ENCODE measurements around the gene TNRC6C.
"Not testable (repeated sequence)": the region's sequence is repeated elsewhere in the genome, so short reads cannot be mapped to it uniquely, and the experiment has no call there.

Gene TNRC6C

DNA sequence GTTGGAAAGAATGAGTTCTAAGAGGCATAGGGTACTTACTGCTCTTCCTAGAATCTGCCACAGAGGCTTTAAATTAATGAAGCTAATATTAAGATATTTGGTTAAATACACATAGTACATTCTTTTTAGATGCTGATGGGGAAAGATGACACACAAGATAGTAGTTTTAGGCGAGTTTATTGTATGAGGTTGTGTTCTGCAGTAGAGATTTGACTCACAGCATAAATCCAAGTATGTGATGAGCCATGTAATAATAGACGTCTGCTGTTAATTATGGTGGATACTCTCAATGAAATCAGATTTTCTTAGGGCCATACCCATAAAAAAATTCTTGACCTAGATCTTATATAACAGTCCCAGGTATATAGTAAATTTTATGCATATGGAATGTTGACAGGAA is 8.0 kb downstream of the TNRC6C start:
- DNase-seq (ENCODE audit: low spot score): no peak

GRCh38 chr17:77968788-77969187 is 10.3 kb downstream of the TNRC6C start:
- no peak for DNase-seq (ENCODE audit: low spot score)

- DNase-seq (ENCODE audit: low spot score): not testable (repeated sequence)
Measured at GRCh38 chr17:77972271-77972670, 13.8 kb downstream of the TNRC6C start.

- no peak for DNase-seq (ENCODE audit: low spot score)
Measured at GRCh38 chr17:77973953-77974352, 15.4 kb downstream of the TNRC6C start.

DNA sequence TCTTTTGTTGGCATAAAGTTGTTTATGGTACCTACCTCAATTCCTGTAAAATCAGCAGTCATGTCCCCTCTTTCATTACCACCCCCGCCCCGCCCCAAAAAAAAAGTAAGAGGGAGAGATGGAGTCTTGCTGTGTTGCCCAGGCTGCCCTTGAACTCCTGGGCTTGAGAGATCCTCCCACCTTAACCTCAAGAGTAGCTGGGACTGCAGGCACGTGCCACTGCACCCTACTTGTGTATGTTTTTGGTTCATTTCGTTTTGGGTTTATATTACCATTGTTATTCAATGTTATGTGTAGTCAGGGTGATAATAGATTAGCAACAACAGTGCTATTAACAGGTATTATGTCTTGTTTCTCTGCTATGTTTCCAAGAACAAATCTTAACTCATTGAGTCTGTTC is 15.9 kb downstream of the TNRC6C start:
- no peak for DNase-seq (ENCODE audit: low spot score)

GRCh38 chr17:77982430-77982829 is 23.9 kb downstream of the TNRC6C start:
- DNase-seq (ENCODE audit: low spot score): not testable (repeated sequence)

DNA sequence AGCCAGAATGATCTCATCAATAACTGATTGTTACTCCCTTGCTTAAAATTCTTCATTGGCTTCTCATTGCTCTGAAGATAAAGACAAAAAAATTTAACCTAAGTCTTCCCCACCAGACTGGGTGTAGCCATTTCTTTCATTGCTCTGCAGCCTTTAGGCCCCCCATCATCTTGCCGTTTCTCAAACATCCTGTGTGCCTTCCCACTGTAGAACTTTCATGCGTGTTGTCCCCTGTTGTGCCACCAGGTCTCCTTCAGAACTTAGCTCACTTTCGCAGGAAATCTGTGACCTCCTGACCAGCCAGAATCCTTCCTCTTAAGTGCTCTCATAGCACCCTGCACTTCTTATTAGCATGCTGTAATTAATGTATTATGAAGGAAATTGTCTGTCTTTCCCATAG is 31.8 kb downstream of the TNRC6C start:
- no peak for DNase-seq (ENCODE audit: low spot score)

- not testable (repeated sequence) for DNase-seq (ENCODE audit: low spot score)
Measured at GRCh38 chr17:77993735-77994134, 35.2 kb downstream of the TNRC6C start.

DNA sequence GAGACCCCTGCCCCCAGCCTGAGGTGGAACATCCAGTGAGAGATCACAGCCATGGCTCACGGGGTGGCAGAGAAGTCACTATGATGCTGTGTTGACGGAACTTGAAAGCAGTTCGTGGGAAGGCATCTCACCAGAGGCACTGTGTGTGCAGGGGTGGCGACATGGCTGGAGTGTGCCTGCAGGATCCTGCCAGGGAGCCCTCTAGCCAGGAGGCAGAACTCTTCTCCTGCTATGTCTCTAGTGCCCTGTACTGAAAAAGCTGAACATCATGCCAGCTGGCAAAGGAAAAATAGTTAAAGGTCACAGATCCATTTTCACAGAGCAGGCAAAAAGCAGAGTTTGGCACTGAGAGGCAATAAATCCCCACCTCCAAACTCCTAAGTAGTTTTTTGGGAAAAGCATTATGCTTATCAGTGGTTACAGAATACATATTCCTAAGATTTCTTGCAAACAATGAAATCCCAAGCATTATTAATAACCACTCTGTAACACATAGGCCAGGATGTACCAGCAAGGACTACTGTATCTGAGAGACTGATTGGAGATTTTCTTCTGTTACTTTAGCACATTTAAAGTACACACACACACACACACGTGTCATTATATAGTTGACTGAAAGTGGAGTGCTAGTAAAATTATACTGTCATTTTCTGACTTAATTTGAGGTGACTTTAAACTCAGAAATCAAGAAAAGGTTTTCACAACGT is 36.8 kb downstream of the TNRC6C start:
- DNase-seq (ENCODE audit: low spot score): peak; percentile 29

GRCh38 chr17:77996256-77996655 is 37.8 kb downstream of the TNRC6C start:
- no peak for DNase-seq (ENCODE audit: low spot score)

DNA sequence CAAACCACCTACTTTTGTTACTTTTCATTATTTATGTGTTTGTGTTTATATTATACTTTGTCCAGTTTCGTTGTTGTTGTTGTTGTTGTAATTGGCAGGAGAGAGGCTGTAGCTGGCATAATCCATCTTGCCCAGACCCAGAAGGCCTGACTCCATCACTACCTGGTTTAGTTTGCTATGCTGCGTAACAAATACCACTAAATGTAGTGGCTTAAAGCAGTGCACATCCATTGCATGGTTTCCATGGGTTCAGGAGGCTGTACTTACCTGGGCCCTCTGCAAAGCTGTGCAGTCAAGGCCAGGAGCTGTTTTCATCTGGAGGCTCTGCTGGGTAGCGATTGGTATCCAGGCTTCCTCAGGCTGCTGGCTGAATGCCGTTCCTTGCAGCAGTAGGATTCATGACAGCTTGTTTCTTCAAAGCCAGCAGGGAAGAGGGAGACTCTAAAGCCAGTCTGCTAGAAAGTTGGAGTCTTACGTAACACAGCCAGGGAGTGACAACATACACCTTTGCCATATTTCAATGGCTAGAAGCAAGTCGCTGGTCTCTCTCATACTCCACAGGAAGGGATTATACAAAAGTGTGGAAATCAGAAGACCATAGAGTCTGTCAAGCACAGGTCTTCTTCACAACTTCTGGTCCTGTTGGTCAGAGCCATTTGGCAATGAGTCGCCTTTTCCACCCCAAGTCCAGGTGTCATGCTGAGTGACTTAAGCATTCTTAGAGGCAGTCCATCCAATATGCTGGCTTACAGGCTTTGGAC is 41.1 kb downstream of the TNRC6C start:
- no peak for DNase-seq (ENCODE audit: low spot score)

DNA sequence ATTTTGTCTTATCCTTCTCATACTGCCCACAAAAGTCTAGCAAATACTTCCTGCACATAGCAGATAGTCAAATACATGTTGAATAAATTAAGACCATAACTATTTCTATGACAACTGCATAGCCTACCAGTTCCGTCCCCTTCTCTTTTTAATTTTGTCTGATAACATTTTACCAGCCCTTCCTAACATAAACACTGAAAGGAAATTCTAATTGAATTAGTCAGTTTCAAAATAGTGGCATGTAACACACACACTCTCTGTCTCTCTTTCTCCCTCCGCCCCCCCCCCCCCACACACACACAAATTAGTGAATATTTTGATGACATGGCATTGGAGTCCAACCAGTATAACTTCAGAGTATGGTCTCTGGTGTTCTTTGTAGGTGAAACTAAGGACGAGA is 41.8 kb downstream of the TNRC6C start:
- DNase-seq (ENCODE audit: low spot score): no peak

DNA sequence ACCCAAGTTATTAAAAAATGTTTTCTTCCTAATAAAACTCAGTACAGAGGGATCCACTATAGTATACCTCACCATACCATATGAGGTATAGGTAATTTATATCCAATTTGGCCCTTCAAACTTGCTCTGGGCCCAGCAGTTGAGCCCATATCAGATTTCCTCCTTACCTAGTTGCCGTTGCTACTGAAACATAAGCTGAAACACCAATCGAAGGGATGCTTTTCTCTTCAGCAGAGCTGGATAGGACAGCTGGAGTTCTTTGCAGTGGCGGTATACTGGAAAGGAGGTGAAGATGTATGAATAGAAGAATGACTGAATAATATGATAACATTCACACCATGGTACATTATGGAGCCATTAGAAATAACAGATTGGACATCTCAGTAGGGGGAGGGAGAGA is 42.7 kb downstream of the TNRC6C start:
- no peak for DNase-seq (ENCODE audit: low spot score)

- DNase-seq (ENCODE audit: low spot score): no peak
Measured at GRCh38 chr17:78001612-78002011, 43.1 kb downstream of the TNRC6C start.

DNA sequence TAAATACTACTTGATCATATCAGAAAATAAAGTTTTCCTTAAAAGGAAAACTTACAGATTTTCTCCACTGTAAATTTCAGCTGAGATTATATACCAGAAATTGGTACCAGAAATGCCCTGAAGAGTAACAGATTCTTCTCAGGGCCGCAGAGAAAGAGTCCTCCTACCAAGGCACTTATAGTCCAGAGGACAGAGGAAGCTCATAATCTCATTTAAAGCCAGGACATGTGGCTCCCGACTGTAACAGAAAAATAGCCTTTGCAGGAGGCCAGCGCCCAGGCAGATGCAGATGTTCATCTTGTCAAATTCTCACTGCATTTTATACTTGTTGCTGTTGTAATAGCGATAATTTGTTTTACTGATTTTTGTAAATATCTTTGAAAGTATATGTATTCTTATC is 43.7 kb downstream of the TNRC6C start:
- no peak for DNase-seq (ENCODE audit: low spot score)

DNA sequence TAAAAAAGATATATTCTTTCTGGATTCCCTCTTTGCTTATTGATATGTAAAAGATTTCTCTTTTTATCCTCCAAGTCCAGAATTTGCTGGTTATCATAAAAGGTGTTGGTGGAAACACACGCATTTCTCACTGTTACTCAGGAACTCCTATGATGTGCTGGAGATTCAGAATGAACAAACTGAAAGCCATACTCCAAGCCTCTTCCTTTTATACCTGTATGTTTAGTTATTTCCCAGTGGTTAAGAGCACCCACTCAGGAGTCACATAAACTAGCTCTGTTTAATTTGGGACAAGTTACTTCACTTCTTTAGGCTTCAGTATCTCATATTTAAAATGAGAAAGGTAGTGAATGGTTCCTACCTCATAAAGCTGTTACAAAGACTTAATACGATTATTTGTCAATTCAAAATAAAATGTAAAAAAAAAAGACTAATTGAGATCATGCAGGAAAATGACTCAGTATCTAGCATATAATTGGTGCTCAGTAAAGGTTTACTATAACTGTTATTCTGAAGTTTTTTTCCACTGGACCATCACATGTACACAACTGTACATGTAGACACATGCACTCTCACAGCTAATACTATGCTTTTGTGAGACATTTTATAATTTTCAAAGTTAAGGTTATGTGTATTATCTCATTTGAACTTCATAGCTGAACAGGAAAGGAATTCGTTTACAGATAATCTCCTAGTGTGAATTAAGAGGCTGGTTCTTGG is 47.1 kb downstream of the TNRC6C start:
- DNase-seq (ENCODE audit: low spot score): no peak

- no peak for DNase-seq (ENCODE audit: low spot score)
Measured at GRCh38 chr17:78006338-78006737, 47.8 kb downstream of the TNRC6C start.

DNA sequence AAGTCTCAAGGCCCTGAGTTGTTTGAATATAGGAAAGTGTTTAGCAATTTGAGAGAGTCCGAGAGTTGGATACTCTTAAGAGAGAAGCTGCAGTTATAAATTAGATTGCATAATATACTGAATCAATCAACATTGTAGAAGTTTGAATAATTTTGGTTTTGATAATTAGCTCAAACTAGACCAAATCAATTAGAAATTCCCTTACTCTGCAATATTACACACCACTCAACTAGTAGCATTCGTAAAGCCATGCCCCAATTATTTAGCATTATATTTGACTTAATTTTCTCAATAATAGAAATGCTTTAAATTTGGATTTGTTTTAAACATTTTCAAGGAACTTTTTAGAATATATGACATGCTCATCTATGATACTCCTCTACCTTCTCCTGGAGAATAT is 49.1 kb downstream of the TNRC6C start:
- DNase-seq (ENCODE audit: low spot score): no peak

GRCh38 chr17:78010759-78011158 is 52.3 kb downstream of the TNRC6C start:
- DNase-seq (ENCODE audit: low spot score): no peak

GRCh38 chr17:78012428-78012827 is 53.9 kb downstream of the TNRC6C start:
- no peak for DNase-seq (ENCODE audit: low spot score)

- peak; percentile 88 for DNase-seq (ENCODE audit: low spot score)
Measured at GRCh38 chr17:78013683-78014467, 55.4 kb downstream of the TNRC6C start.

GRCh38 chr17:78014646-78015045 is 56.1 kb downstream of the TNRC6C start:
- DNase-seq (ENCODE audit: low spot score): no peak
